ENCODE measurements around the gene HRC.

Gene HRC

DNA sequence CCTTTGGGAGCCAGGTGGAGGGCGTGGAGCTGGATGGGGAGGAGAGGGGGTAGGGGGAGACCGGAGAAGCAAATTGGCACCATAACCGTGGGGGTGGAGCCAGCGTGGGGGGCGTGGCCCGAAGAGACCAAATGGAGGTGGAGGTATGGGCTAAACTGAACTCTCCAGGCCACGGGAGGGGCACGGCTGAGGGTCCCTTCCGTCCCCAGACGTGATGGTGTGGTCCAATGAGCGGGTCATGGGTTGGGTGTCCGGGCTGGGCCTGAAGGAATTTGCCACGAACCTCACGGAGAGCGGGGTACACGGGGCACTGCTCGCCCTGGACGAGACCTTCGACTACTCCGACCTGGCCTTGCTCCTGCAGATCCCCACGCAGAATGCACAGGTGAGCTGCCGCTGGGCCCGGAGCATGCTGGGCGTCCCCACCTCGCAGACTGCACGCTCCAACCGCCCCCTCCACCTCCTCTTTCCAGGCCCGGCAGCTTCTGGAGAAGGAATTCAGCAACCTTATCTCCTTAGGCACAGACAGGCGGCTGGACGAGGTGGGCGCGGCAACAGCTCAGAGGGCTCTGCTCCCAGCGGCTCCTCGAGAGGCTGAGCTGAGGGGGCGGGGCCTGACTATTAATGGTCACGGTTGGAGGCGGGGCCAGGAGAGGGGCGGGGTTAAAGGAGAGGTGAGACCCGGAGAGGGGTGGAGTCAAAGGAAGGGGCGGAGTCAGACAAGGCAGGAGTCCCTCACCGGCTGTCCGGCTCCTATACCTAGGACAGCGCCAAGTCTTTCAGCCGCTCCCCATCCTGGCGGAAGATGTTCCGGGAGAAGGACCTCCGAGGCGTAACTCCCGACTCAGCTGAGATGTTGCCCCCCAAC is 6.2 kb downstream of the HRC start:
- TF ChIP-seq, protein P1, sequence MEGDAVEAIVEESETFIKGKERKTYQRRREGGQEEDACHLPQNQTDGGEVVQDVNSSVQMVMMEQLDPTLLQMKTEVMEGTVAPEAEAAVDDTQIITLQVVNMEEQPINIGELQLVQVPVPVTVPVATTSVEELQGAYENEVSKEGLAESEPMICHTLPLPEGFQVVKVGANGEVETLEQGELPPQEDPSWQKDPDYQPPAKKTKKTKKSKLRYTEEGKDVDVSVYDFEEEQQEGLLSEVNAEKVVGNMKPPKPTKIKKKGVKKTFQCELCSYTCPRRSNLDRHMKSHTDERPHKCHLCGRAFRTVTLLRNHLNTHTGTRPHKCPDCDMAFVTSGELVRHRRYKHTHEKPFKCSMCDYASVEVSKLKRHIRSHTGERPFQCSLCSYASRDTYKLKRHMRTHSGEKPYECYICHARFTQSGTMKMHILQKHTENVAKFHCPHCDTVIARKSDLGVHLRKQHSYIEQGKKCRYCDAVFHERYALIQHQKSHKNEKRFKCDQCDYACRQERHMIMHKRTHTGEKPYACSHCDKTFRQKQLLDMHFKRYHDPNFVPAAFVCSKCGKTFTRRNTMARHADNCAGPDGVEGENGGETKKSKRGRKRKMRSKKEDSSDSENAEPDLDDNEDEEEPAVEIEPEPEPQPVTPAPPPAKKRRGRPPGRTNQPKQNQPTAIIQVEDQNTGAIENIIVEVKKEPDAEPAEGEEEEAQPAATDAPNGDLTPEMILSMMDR (IDR thresholded peaks at IDR 0.05): no peak

DNA sequence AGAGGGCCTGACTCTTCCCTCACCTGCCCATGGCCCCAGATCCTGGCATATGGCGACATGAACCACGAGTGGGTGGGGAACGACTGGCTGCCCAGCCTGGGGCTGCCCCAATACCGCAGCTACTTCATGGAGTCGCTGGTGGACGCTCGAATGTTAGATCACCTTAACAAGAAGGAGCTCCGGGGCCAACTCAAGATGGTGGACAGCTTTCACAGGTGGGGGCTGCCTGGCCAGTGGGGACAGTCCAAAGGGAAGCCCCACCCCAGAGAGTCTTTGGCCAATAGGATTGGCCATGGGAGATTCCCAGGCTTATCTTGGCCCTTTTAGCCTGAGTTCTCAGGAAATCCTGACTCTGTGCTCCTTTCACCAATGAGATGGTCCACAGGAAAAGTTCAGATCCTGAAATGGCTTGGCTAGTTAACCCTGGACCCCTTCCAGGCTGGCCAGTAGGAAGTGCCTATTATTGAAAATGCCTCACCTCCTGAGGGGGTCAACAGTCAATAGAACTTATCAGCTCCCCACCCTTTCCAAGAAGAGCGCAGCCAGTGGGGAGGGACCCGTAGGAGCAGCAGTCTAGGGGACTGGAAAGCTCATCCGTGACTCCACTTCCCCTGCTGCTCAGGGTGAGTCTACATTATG is 7.0 kb downstream of the HRC start:
- TF ChIP-seq, protein P1 (IDR thresholded peaks at IDR 0.05): no peak

GRCh38 chr19:49145573-49146407 is 9.4 kb downstream of the HRC start:
- TF ChIP-seq, protein P1 (IDR thresholded peaks at IDR 0.05): peak; percentile 88

DNA sequence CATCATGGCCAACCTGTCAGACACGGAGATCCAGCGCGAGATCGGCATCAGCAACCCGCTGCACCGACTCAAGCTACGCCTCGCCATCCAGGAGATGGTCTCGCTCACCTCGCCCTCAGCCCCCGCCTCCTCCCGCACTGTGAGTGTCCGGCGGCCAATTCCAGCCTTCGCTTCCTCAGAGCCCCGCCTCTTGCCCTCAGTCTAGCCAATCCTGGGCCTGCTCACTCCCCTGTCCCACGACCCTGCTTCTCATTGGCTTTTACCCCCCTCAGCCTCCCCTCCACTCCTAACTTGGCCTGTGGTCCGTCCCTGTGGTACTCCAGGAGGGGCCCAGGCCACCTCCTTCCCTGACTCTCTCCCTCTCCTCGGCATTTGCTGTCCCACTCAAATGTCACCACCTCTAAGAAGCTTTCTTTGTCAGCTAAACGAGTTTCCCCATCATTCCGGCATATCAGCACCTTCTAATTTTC is 12.3 kb downstream of the HRC start:
- TF ChIP-seq, protein P1 (IDR thresholded peaks at IDR 0.05): no peak

DNA sequence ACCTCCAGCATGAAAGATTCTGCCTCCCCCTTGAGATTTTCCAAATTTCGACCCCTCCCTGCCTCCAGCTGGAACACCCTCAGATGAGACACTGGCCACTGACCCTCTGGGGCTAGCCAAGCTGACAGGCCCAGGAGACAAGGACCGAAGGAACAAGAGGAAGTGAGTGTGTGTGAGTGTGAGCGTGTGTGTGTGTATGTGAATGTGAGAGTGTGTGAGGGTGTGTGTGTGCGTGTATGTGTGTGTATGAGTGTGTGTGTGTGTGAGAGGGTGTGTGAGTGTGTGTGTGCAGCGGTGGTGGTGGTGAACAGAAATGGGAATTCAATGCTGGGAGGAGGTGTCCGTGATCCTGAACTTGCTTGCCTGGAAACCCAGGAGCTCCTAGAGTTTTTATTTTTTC is 13.8 kb downstream of the HRC start:
- TF ChIP-seq, protein P1 (IDR thresholded peaks at IDR 0.05): no peak

DNA sequence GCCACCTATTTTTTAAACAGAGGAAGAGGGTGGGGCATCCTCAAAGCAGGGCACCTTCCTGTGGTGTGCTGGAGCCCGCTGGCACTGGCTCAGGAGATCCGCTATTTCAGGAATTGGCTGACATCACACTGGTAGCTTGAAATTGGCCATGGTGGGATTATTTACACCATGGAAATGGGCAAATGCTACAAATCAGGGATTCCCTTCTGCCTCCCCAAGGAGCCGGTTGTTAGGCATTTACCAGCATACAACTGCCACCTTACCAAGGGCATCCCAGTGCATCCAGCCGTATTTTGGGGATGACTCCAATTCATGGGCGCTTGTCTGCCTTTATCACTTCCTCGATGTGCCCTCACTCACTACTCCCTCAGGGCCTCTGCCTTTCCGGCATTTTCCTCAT is 14.2 kb downstream of the HRC start:
- TF ChIP-seq, protein P1 (IDR thresholded peaks at IDR 0.05): no peak

- TF ChIP-seq, protein P1 (IDR thresholded peaks at IDR 0.05): no peak
These were observed 18.4 kb downstream of the HRC start for GRCh38 chr19:49136771-49137171.
